NCI-H510A treated with DMSO at 0.1 percent for 48 hours (cell line): ENCODE data around the gene RGL4.
"Not testable (repeated sequence)": the region's sequence is repeated elsewhere in the genome, so short reads cannot be mapped to it uniquely, and the experiment has no call there.

Experiments
- DNase-seq: peaks from one replicate; lab custom pipeline; 2025; lab: John Stamatoyannopoulos, UW

The RGL4 gene

GRCh38 chr22:23690713-23691112, at the start of gene RGL4:
TSS of gene RGL4 (plus strand) at chr22:23691013. CDS start at chr22:23692031, 1,018 bp downstream.
- DNase-seq = no peak

DNA sequence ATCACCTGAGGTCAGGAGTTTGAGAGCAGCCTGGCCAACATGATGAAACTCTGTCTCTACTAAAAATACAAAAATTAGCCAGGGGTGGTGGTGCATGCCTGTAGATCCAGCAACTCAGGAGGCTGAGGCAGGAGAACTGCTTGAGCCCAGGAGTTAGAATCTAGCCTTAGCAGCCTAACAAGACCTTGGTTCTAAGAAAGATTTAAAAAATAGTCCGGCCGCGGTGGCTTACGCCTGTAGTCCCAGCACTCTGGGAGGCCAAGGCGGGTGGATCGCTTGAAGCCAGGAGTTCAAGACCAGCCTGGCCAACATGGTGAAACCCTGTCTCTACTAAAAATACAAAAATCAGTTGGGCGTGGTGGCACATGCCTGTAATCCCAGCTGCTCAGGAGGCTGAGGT, 44.3 kb upstream of the RGL4 start:
- DNase-seq = not testable (repeated sequence)

GRCh38 chr22:23649071-23649501, 41.7 kb upstream of the RGL4 start:
- no peak for DNase-seq

DNA sequence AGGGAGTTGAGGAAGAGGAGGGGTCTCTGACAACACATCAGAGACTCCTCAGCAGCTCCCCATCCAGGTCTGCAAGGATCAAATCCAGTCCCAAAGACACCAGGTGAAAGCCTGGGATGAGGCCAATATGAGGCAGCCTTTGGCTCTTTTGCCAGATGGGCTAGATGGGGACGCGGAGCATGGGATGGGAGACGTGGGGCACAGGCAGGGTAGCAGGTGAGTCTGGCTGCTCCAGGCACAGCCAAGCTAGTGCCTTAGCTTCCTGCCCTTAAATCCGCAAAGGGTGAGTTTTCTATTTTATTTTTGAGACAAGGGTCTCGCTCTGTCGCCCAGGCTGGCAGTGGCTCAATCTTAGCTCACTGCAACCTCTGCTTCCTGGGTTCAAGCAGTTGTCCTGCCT, 39.1 kb upstream of the RGL4 start:
- DNase-seq = no peak

DNA sequence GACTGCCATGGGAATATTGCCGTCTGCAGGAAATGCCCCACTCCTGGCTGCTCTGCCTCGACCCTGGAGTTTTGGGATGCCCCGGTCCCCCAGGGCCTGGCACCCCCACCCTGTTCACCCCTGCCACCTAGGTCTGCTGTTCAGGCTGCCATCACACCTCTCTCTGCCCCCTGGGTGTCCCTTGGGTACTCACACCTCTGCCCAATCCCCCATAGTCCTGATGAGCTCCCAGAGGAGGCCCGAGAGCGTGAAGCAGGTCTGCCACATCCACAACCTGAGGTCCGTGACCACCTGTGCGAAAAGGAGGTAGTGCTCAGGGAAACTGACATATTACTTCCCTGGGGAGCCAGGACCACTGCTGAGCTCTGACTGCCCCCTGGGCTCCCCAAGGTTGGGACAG, 38.5 kb upstream of the RGL4 start:
- no peak for DNase-seq

DNA sequence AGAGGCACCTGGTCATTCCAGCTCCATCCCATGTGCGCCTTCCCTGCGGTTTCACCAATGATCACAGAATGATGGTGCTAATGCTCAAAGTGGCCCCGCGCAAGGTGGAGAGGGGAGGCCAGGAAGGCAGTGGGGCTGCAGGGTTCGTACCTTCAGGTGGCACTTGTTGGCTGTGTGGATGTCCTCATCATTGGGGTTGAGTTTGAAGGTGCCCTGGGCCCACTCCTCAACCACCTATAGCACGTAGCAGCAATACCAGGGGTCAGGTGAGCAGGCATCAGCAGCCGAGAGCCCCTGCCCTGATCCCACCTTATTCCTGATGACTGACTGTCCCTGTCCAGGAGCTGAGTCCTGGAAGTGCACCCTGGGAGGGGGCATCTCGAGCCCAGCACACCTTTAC, 38.1 kb upstream of the RGL4 start:
- DNase-seq = no peak

DNA sequence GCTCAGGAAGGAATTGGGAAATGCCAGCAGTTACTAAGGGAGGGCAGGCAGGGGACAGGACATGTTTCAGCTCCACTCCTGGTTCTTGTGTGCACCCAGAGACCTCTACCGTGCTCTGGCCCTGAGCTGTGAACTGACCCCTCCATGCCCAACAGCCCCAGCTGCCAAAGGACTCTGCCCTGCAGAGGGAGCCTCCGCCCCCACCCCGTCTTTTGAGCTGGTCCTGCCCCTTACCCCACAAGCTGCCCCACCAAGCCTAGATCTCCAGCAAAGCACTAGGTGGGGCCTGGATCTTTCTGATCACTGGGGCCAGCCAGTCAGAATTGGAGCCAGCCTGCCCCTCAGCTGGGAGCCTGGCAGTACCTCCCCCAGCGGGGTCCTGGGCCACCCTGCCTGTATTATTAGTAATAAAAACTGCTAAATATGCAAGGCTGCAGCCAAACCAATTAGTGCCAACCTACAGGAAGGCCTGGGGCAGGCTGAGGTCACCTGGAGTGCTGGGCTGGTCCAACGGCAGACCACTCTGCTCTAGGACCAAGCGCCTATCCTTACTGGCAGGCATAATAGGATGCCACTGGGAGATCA, 34.8 kb upstream of the RGL4 start:
- no peak for DNase-seq

GRCh38 chr22:23657727-23658126, 33.1 kb upstream of the RGL4 start:
- no peak for DNase-seq

GRCh38 chr22:23660381-23660780, 30.4 kb upstream of the RGL4 start:
- not testable (repeated sequence) for DNase-seq

GRCh38 chr22:23670378-23671295, 20.2 kb upstream of the RGL4 start:
- DNase-seq = no peak

GRCh38 chr22:23671387-23671786, 19.4 kb upstream of the RGL4 start:
- not testable (repeated sequence) for DNase-seq

DNA sequence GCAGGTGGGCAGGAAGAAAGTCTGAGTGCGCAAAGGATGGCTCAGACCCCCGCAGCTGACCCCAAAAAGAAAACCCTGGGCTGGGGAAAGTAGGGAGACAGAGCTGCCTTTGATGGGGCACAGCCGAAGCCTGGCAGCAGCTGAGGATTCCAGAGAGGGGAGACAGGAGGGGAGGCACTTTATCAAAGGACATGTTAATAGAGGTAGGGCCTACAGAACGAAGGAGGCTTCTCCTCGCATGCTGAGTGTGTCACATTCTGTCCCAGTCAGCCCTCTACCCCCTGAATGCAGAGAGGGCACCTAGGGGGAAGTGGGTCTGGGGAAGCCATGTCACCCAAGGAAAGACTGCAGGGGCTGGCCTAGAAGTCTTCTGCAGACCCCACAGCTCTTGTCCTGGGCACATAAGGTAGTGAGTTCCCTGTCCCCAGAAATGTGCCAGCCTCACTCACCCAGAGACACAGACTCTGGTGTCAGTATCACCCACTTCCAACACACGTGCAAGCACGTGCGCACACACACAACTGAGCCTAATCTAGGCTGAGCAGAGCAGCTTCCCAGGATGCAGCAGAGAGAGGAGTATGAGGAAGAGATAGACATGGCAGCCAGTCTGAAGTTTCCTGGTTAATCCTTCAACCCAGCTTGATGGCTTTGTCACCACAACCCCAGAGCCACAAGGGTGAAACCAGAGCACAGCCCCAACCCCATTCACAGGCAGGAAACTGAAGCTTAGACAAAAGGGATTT, 18.3 kb upstream of the RGL4 start:
- not testable (repeated sequence) for DNase-seq

DNA sequence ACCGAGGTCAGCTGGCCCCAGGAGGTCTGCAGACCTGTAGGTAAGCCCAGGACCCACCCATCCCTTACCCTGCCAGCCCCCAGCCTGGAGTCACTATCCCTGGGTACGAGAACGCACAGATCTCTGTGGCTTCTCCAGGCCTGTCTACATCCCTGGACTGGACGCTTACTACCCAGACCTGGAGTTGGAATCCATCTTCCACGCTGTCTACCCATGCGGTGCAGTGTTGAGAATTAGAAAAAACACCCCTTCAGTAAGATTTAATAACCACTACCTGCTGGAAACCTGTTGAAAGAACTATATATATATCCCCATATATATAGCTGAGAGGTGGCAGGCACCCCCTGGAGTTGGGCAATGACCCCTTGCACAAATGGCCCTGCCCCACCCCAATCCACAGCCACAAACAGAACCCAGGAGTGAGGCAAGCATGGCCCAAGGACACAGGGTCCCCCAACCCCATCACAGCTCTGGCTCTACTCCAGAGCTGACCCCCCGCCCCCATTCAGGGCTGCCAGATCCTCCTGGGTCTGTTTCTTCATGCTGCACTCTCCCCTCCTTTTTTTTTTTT, 17.7 kb upstream of the RGL4 start:
- no peak for DNase-seq

- no peak for DNase-seq
Measured at GRCh38 chr22:23673826-23674690, 16.8 kb upstream of the RGL4 start.

- not testable (repeated sequence) for DNase-seq
Measured at GRCh38 chr22:23674886-23675501, 15.8 kb upstream of the RGL4 start.

- DNase-seq = no peak
Measured at GRCh38 chr22:23675502-23676415, 15.1 kb upstream of the RGL4 start.

DNA sequence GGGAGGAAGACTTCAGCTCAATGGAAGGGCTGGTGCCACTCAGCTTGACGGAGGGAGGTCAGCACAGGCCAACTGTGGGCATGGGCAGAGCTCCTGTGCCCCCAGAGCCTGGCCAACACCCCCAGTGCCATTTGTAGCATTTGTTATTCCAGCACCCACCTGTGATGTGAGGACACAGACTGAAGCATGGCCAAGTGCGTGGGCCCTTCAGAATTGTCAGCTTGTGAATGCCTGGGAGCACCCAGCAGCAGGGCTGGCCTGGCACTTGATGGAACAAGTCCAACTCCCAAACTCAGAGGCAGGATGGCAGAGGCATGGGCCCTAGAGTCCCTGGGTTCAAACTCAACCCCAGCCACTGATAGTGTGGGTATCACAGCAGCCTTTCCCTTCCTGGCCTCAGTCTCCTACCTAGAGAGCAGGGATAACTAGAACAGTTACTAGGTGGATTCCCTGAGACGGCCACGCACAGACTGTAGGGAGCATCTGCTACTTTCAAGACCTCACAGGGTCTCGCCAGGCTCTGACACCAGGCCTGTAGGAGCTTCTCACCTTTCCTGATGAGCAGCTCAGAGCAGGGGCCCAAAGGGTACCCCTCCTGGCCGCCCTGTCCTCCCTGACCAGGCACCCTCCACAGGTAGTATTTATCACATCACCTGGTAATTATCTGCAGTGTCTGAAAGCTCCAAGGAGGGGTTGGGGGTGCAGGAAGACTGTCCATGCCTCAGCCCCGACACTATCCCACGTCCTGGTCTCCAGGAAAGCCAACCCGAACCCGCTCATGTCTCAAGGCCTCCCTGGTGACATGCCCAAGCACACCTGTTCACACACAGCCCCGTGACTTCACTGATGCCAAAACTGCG, 13.7 kb upstream of the RGL4 start:
- DNase-seq = not testable (repeated sequence)

GRCh38 chr22:23677701-23677995, 13.2 kb upstream of the RGL4 start:
- no peak for DNase-seq

- no peak for DNase-seq
Measured at GRCh38 chr22:23678133-23678532, 12.7 kb upstream of the RGL4 start.
